T-cell (primary cell): ENCODE measurements around the gene SLC30A4. TPM values are rescaled to one million over a fixed set of nuclear protein-coding genes. Genes with fewer than 3 reads are reported as not detected.

Source experiments
- ATAC-seq, 4 experiments: fragments of 200-7000 bp in 3 of 4; fragments of 150-1000 bp in 1 of 4; cut with Tn5 transposase; replicated peaks in 1 of 4; 1 replicate in 3 of 4; 2 replicates in 1 of 4; pipeline ENCODE4 v1.10.0; 2021; ENCODE audit warnings: moderate library complexity in 3 of 4, mild to moderate bottlenecking in 2 of 4, moderate number of reproducible peaks in 1 of 4
- CTCF ChIA-PET, 2 donors: fragments of 300-600 bp; sonication (Branson Sonifier 250); formaldehyde crosslinking; loops; one replicate each; lab custom pipeline; 2022; ENCODE audit warnings: antibody characterized with exemption in 2 of 2; lab: Charles Lee
- POLR2A ChIA-PET, 2 donors: fragments of 300-600 bp; sonication (Branson Sonifier 250); formaldehyde crosslinking; loops; one replicate each; lab custom pipeline; 2022; ENCODE audit warnings: antibody characterized with exemption in 2 of 2; lab: Charles Lee
- DNase-seq, 35 experiments: peaks; one replicate each; pipeline versions ENCODE4 v3.0.0 to v3.0.0-alpha.2; 2013 to 2023
- H3K27ac ChIP-seq: one replicate; pipeline ENCODE4 v1.5.1; 2013; ENCODE audit warnings: low read length
- H3K27me3 ChIP-seq, 2 experiments: replicated peaks in 1 of 2; 1 replicate in 1 of 2; 2 replicates in 1 of 2; pipeline versions ENCODE4 v1.6.1 to v1.7.0; 2013; ENCODE audit warnings: low read length in 1 of 2, mixed read lengths in 1 of 2; ENCODE audit not compliant: control insufficient read depth in 2 of 2, insufficient read depth in 2 of 2; ENCODE audit errors: extremely low read depth in 1 of 2
- H3K36me3 ChIP-seq, 2 donors: 1 replicate in 1 of 2; 2 replicates in 1 of 2; pipeline versions ENCODE4 v1.6.1 to v1.7.0; 2013; ENCODE audit warnings: low read length in 1 of 2; ENCODE audit not compliant: control insufficient read depth in 2 of 2, insufficient read depth in 1 of 2; ENCODE audit errors: extremely low read depth in 1 of 2
- H3K4me1 ChIP-seq, 2 experiments: 1 replicate in 1 of 2; 2 replicates in 1 of 2; pipeline versions ENCODE4 v1.6.1 to v1.7.0; 2013; ENCODE audit warnings: low read length in 2 of 2, mixed read lengths in 1 of 2; ENCODE audit not compliant: insufficient read depth in 2 of 2, control insufficient read depth in 1 of 2; ENCODE audit errors: extremely low read depth in 1 of 2
- H3K4me3 ChIP-seq, 2 donors: 1 replicate in 1 of 2; 2 replicates in 1 of 2; pipeline versions ENCODE4 v1.5.1 to v1.7.0; 2013; ENCODE audit warnings: mild to moderate bottlenecking in 2 of 2, low read length in 1 of 2, moderate library complexity in 1 of 2; ENCODE audit not compliant: control insufficient read depth in 1 of 2; ENCODE audit errors: extremely low read depth in 1 of 2
- H3K9me3 ChIP-seq: 2 replicates; pipeline ENCODE4 v1.7.0; 2013
- H3K27ac Mint-ChIP-seq, 2 donors: one replicate each; pipeline ENCODE4 v1.8.0; 2020 to 2021; ENCODE audit warnings: mild to moderate bottlenecking in 2 of 2, mixed read lengths in 2 of 2
- H3K27me3 Mint-ChIP-seq, 2 donors: one replicate each; pipeline ENCODE4 v1.8.0; 2021 to 2022; ENCODE audit warnings: mixed read lengths in 2 of 2
- H3K36me3 Mint-ChIP-seq: one replicate; pipeline ENCODE4 v1.8.0; 2021; ENCODE audit warnings: mixed read lengths
- H3K4me1 Mint-ChIP-seq, 3 donors: one replicate each; pipeline ENCODE4 v1.8.0; 2020 to 2022; ENCODE audit warnings: mixed read lengths in 3 of 3, mild to moderate bottlenecking in 1 of 3
- H3K4me3 Mint-ChIP-seq, 3 donors: one replicate each; pipeline ENCODE4 v1.8.0; 2020 to 2022; ENCODE audit warnings: mild to moderate bottlenecking in 3 of 3, mixed read lengths in 3 of 3, moderate library complexity in 3 of 3
- H3K9me3 Mint-ChIP-seq, 3 donors: one replicate each; pipeline ENCODE4 v1.8.0; 2020 to 2022; ENCODE audit warnings: mixed read lengths in 3 of 3
- WGBS: methylation state at CpG from one replicate; pipeline ENCODE4 v1.1.5; 2013; ENCODE audit warnings: missing lambda C conversion rate; ENCODE audit not compliant: insufficient coverage; 5-methylcytosine and 5-hydroxymethylcytosine counted together
- total RNA-seq, 35 experiments: library from RNA in 6 of 35; stranded (reverse) in 6 of 35; fragments of 120-200 nt in 1 of 35; gene quantifications; one replicate each; pipeline versions ENCODE4 v1.2.1 to v1.2.4 and lab custom pipeline; 2013 to 2026

SLC30A4 gene
- total RNA-seq, 5 donors from 2014 or later (not counting 1 experiment from before 2014, with no cell fraction given): 3.7 to 4.8 (median 4.2) TPM

DNA sequence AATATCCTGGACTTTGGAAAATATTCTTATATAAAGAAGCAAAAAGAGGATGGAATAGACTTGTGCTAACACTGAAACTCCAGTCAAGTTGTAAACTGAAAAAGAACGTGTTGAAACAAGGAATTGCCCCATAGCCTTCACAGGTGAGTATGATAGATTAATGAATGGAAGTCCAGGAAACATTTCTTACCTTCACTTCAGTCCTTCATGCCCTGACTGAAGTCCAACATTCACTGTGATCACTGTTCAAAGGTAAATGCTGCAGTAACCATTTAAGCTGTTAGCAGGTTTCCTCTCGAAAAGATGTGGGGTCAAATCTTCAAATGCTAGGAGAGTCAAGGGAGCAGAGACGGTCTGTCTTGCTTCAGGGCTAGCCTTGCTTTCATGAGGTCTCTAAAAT, 46.1 kb downstream of the SLC30A4 start:
- no peak overlapping the region for H3K4me3 Mint-ChIP-seq
- CTCF ChIA-PET: interaction anchor here in 1 of 2 donors (1.2 kb wide), 1 partner anchor 19 kb away, joined by 3 read pairs; no protein-coding TSS in a partner anchor
- H3K4me3 ChIP-seq: no peak overlapping the region

DNA sequence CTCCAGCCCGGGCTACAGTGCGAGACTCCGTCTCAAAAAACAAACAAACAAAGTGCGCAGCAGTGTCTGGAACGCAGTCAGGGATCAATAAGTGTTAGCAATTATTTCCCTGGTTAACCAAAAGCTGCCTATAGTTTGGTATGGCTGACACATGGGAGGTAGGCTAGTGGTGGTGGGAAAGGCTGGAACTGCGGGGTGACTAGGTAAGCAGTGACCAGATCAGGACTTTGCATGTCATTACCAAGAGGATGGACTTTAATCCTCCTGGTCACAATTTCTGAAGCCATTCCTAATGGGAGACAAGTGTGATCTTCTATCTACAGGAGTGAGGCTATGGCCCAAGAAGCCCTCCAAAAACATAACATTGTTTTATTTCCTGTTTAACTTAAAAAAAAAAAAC, 47.8 kb downstream of the SLC30A4 start:
- Histone ChIP-seq H3K4me3 (no peak overlapping the region), H3K4me1 (no peaks in the 10 kb centered on the region), H3K36me3 (no peaks in the 10 kb centered on the region), H3K27me3 (peaks cover 0 to 12% of the 10 kb centered on the region in 2 experiments), H3K27ac (no peak overlapping the region), H3K9me3 (no peaks in the 10 kb centered on the region)
- ChIA-PET POLR2A (no interaction called here), CTCF (no interaction called here)
- WGBS: 100% methylated on average over 6 of the region's 6 CpGs
- no peak overlapping the region for H3K27ac Mint-ChIP-seq
- H3K27me3 Mint-ChIP-seq: peaks cover 4 to 5% of the 10 kb centered on the region in 2 donors
- no peaks in the 10 kb centered on the region for H3K36me3 Mint-ChIP-seq
- H3K4me3 Mint-ChIP-seq: no peak overlapping the region
- no peaks in the 10 kb centered on the region for H3K9me3 Mint-ChIP-seq
- H3K4me1 Mint-ChIP-seq: no peaks in the 10 kb centered on the region
- no peak for ATAC-seq
- no peak for DNase-seq

More for the DNA sequence above, 46.1 kb downstream of the SLC30A4 start:
- Histone ChIP-seq H3K4me1 (no peaks in the 10 kb centered on the region), H3K27ac (no peak overlapping the region), H3K9me3 (no peaks in the 10 kb centered on the region), H3K36me3 (no peaks in the 10 kb centered on the region), H3K27me3 (peaks cover 0 to 6% of the 10 kb centered on the region in 2 experiments)
- DNase-seq (no peak), ATAC-seq (no peak)
- Mint-ChIP-seq H3K4me1 (no peaks in the 10 kb centered on the region), H3K9me3 (no peaks in the 10 kb centered on the region), H3K36me3 (no peaks in the 10 kb centered on the region), H3K27ac (no peak overlapping the region), H3K27me3 (peaks cover 0 to 4% of the 10 kb centered on the region in 2 donors)
- POLR2A ChIA-PET: no interaction called here
- WGBS: no CpG with 5 or more reads among the region's 3 CpGs

DNA sequence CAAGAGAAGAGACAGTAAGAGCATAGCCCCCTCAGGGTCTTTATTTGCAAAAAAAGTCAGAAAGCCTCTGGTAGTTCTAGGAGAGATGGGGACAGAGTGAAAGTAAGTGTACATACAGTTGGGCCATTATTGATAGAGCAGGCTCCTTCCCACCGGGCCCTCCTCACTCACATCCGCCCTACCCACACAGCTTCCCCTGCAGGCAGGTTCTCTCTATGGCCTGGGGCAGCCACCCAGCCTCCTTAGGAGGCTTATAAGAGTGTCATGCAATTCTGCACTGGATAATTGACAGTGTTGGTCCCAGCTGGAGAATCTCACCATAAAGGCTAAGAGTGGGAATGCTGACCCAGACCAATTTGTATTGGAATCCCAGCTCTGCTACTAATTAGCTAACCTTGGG, 49.5 kb downstream of the SLC30A4 start:
- Mint-ChIP-seq H3K4me1 (no peaks in the 10 kb centered on the region), H3K36me3 (no peaks in the 10 kb centered on the region), H3K4me3 (no peak overlapping the region), H3K9me3 (no peaks in the 10 kb centered on the region), H3K27me3 (peaks cover 5 to 15% of the 10 kb centered on the region in 2 donors), H3K27ac (no peak overlapping the region)
- no peak overlapping the region for H3K27ac ChIP-seq
- no peaks in the 10 kb centered on the region for H3K36me3 ChIP-seq
- peaks cover 0 to 14% of the 10 kb centered on the region in 2 experiments for H3K27me3 ChIP-seq
- WGBS: no CpG with 5 or more reads among the region's 2 CpGs
- no peaks in the 10 kb centered on the region for H3K9me3 ChIP-seq
- ATAC-seq (no peak), DNase-seq (no peak)
- POLR2A ChIA-PET: no interaction called here
- CTCF ChIA-PET: interaction anchor here in 1 of 2 donors (0.7 kb wide), 1 partner anchor 893 kb away, joined by 3 read pairs; no protein-coding TSS in a partner anchor
- H3K4me3 ChIP-seq: no peak overlapping the region
- no peaks in the 10 kb centered on the region for H3K4me1 ChIP-seq

DNA sequence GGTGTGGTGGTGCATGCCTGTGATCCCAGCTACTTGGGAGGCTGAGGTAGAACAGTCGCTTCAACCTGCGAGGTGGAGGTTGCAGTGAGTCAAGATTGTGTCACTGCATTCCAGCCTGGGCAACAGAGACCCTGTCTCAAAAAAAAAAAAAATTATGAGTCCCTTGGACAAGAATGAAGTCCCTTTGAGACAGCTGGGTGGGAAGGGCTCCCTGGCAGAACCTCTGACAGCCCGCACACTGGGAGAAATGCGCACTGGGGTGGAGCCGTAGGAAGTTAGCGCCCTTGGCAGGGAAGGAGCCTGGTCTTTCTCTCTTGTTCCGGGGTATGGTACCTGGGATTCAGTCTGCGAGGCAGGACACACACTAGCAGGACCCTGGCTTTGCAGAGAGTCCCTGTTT, 51.4 kb downstream of the SLC30A4 start:
- H3K9me3 Mint-ChIP-seq: no peaks in the 10 kb centered on the region
- WGBS: 84% methylated on average over 8 of the region's 8 CpGs
- Histone ChIP-seq H3K36me3 (no peaks in the 10 kb centered on the region), H3K27me3 (peaks cover 0 to 14% of the 10 kb centered on the region in 2 experiments), H3K4me3 (no peak overlapping the region), H3K4me1 (no peaks in the 10 kb centered on the region), H3K27ac (no peak overlapping the region), H3K9me3 (no peaks in the 10 kb centered on the region)
- H3K36me3 Mint-ChIP-seq: no peaks in the 10 kb centered on the region
- no peaks in the 10 kb centered on the region for H3K4me1 Mint-ChIP-seq
- ChIA-PET POLR2A (no interaction called here), CTCF (interaction anchor here in 1 of 2 donors (0.6 kb wide), 1 partner anchor 14 kb away, joined by 3 read pairs; no protein-coding TSS in a partner anchor)
- DNase-seq (no peak), ATAC-seq (no peak)
- no peak overlapping the region for H3K4me3 Mint-ChIP-seq
- no peak overlapping the region for H3K27ac Mint-ChIP-seq
- peaks cover 9 to 18% of the 10 kb centered on the region in 2 donors for H3K27me3 Mint-ChIP-seq

DNA sequence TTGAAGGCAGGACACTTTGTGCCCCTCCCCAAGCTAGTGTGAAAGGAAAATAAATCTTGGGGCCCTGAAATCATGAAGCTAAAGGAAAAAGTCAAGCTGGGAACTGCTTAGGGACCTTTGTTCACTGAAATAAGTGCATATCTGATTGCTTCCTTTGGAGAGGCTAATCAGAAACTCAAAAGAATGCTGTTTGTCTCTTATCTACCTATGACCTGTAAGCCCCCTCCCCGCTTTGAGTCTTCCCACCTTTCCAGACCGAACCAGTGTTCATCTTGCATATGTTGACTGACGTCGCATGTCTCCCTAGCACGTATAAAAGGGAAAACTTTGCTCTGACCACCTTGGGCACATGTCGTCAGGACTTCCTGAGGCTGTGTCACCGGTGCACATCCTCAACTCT, 53.1 kb downstream of the SLC30A4 start:
- Mint-ChIP-seq H3K4me3 (no peak overlapping the region), H3K27ac (no peak overlapping the region), H3K9me3 (no peaks in the 10 kb centered on the region), H3K27me3 (peaks cover 9 to 18% of the 10 kb centered on the region in 2 donors), H3K4me1 (no peaks in the 10 kb centered on the region), H3K36me3 (no peaks in the 10 kb centered on the region)
- Histone ChIP-seq H3K9me3 (no peaks in the 10 kb centered on the region), H3K4me1 (no peaks in the 10 kb centered on the region), H3K27ac (no peak overlapping the region), H3K36me3 (no peaks in the 10 kb centered on the region), H3K27me3 (peaks cover 0 to 17% of the 10 kb centered on the region in 2 experiments), H3K4me3 (no peak overlapping the region)
- 61% methylated on average over 7 of the region's 7 CpGs for WGBS
- ATAC-seq (no peak), DNase-seq (no peak)
- ChIA-PET CTCF (no interaction called here), POLR2A (no interaction called here)

DNA sequence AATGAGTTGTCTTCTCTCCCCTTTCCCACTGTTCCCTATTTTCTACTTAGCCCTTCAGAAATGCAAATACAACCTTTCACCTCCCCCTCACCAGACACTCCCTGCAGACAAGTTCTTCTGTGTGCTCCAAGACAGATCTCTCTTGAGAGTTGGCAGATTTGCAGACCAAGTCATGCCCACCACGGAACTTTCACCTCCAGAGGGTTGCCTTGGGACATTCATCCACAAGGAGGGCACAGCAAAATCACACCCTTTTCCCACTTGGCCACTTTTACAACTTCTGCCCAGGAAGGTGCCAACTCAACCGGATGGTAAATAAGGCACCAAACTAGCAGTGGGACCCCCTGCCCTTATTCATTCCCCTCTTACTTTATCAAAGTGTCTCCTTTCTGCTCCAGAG, 53.5 kb downstream of the SLC30A4 start:
- Mint-ChIP-seq H3K4me3 (no peak overlapping the region), H3K27ac (no peak overlapping the region), H3K4me1 (no peaks in the 10 kb centered on the region), H3K9me3 (no peaks in the 10 kb centered on the region), H3K36me3 (no peaks in the 10 kb centered on the region), H3K27me3 (peaks cover 9 to 18% of the 10 kb centered on the region in 2 donors)
- Histone ChIP-seq H3K36me3 (no peaks in the 10 kb centered on the region), H3K9me3 (no peaks in the 10 kb centered on the region), H3K27me3 (peaks cover 0 to 17% of the 10 kb centered on the region in 2 experiments), H3K4me3 (no peak overlapping the region), H3K27ac (no peak overlapping the region), H3K4me1 (no peaks in the 10 kb centered on the region)
- CTCF ChIA-PET: interaction anchor here in 1 of 2 donors (0.6 kb wide), 1 partner anchor 34 kb away, joined by 5 read pairs; no protein-coding TSS in a partner anchor
- POLR2A ChIA-PET: no interaction called here
- DNase-seq (no peak), ATAC-seq (no peak)
- 17% methylated on average over 1 of the region's 2 CpGs for WGBS
